GM19043 (cell line): Measurements from ENCODE around the gene IL4R.
"Not testable (repeated sequence)": the region's sequence is repeated elsewhere in the genome, so short reads cannot be mapped to it uniquely, and the experiment has no call there.

ENCODE experiments used
- ATAC-seq: cut with Tn5 transposase; IDR thresholded peaks from one replicate; pipeline ENCODE4 v1.9.1; 2021; ENCODE audit warnings: low read depth; ENCODE audit not compliant: unreplicated experiment

Gene IL4R

DNA sequence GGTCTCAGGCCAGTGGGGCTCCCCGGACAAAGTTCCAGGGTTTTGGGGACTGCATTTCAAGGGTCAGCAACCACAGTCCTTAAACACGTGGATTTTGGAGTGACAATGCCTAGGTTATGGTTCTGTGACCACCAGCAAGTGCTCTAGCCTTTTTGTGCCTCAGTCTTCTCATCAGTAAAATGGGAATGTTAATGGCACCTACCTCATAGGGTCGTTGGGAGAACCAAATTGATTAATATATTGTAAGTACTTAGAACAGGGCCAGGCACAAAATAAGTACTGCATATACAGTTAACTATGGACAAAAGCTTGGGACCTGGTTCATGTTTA, 13.8 kb downstream of the IL4R start:
- ATAC-seq, result no peak

DNA sequence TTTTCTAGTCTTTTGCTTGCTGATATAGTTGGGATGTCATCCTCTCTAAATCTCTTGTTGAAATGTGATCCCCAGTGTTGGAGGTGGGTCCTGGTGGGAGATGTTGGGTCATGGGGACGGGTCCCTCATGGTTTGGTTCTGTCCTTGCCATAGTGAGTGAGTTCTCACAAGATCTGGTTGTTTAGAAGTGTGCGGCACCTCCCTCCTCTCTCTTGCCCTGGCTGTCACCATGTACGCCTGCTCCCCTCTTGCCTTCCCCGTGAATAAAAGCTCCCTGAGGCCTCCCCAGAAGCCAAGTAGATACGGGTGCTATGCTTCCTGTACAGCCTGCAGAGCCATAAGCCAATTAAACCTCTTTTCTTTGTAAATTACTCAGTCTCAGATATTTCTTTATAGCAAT, 15.2 kb downstream of the IL4R start:
- ATAC-seq, result no peak

DNA sequence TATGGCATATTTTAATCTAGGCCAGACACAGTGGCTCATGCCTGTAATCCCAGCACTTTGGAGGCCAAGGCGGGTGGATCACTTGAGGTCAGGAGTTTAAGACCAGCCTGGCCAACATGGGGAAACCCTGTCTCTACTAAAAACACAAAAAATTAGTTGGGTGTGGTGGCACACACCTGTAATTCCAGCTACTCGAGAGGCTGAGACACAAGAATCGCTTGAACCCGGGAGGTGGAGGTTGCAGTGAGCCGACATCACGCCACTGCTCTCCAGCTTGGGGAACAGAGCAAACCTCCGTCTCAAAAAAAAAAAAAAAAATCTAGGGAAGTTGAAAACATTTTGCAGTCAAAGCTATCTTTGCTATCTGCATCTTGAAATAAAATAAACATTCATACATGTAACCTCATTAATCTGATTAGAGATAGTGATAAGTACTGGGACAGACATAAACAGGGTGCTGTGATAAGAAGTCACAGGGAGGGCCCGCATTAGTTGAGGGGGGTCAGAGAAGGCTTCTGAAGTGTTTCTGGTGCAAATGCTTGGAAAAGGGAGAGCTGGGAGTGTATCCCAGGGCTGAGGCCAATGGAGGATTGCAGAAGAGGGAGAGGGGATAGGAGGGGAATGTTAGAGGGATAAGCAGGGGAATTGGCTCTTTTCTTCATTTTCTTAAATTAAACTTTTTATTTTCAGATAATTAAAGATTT, 15.8 kb downstream of the IL4R start:
- ATAC-seq, result not testable (repeated sequence)

DNA sequence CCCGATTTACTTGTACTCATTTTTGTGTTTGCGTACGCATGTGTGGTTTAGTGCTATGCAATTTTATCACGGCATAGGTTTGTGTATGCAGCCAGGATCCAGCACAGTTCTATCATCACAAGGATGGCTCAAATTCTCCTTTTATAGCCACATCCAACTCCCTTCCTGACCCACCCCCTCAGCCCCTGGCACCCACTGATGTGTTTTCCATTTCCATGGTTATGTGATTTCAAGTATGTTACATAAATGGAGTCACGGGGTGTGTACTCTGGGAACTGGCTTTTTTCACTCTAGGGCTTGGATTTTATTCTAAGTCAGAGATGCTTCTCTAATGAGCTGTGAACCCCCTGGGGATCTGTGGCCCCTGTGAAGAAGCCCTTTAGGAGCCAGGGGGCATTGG, 16.8 kb downstream of the IL4R start:
- no peak for ATAC-seq

DNA sequence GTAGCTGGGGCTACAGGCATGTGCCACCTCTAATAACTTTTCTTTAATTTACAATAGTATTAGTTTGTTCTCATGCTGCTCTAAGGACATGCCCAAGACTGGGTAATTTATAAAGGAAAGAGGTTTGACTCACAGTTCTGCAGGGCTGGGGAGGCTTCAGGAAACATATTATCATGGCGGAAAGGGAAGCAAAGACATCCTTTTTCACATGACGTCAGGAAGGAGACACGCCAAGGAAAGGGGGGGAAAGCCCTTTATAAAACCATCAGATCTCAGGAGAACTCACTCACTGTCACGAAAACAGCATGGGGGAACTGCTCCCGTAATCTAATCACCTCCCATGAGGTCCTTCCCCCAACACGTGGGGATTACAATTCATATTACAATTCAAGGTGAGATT, 18.3 kb downstream of the IL4R start:
- no peak for ATAC-seq

DNA sequence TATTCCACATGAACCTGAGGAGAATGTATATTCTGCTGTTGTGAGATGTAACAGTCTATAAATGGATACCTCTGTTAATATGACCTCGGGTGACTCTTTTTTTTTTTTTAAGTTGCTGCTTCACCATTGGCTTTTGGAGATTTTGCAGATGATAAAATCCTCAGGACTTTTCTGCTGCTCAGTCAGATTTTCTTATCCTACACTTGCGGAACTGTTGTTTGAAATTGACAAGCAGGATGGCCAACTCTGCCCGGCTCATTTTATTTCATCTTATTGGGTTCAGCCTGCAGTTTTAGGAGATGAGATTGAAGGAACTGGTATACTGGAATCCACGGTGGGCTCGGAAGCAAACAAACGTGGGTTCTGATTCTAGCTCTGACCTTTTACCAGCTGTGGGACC, 19.3 kb downstream of the IL4R start:
- no peak for ATAC-seq

DNA sequence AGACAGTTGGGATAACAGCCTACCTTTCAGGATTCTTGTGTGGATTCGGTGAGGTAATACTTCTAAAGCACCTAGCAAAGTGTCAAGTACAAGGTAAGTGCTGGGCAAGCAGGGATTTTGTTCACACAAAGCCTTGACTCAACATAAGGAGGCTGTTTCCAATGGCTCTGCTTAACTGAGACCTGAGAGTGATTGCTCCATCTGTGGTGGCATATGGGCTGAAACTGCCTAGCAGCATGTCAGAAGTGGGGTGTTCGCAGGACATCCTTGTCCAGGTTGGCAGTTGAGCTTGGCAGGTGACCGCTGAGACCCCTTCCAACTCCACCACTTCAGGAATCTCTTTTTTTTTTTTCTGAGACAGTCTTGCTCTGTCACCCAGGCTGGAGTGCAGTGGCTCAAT, 19.8 kb downstream of the IL4R start:
- no peak for ATAC-seq

DNA sequence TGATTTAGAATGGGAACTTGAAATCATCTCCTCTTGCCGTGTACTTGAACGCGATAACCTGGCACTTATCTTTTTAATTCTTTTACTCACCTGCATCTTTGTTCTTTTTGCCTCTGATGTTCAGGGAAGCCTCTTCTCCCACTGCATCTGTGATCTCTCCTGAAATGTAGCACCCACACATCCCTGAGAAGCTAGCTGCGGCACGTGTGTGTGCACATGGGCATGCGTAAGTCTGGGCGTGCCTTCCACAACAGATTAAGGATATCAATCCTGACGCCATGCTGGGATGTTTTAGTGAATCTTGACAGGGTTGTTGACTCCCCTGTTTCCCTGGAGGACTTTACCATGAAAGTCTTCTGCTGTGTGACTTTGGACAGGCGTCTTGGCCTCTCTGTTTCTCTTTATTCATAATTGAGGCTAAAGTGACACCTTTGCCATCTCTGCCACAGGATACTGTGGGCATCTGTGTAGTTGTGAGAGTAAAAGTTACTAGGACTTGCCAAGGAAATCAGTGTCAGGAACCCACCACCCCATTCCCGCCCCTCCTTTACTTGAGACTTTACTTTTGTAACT, 20.5 kb downstream of the IL4R start:
- no peak for ATAC-seq

DNA sequence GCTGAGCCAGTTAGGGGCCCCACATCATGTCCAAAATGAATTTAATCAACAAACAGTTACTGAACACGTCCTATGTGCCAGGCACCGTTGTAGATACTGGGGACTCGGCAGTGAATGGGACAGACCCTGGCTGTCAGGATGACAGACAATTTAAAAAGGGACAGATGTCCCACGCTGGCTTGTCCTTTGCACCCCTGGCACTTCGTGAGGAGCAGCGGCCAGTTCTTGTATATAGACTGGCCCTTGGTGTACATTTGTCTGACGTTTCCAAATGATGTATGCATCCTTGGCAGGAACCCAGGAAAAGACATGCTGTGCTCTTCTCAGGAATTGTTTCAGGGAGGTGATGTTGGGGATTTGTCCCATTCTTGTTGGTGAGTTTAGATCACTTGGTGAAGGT, 21.1 kb downstream of the IL4R start:
- no peak for ATAC-seq

DNA sequence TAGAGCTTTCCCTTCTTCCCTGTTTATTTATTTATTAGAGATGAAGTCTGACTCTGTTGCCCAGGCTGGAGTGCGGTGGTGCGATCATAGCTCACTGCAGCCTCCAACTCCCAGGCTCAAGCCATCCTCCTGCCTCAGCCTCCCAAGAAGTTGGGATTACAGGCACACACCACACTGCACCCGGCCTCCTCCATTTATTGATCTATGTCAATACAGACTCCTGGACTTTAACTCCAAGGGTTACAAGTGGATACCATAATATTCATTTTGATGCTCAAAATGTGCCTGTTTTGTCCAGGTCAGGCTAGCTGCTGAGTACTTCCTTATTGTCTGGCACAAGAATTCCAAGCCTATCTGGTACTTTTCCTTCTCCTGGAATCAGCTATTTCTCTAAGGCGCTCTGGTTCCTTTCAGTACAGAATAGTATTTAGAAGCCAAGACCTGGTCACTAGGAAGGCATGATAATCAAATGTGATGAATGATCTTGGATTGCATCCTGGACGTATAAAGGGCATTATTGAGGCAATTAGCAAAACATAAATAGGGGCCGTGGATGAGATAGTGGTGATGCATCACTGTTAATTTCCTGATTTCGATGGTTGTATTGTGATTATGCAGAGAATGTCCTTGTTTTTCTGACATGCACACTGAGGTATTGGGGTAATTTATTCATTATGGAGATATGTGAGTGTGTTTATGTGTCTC, 21.7 kb downstream of the IL4R start:
- no peak for ATAC-seq

DNA sequence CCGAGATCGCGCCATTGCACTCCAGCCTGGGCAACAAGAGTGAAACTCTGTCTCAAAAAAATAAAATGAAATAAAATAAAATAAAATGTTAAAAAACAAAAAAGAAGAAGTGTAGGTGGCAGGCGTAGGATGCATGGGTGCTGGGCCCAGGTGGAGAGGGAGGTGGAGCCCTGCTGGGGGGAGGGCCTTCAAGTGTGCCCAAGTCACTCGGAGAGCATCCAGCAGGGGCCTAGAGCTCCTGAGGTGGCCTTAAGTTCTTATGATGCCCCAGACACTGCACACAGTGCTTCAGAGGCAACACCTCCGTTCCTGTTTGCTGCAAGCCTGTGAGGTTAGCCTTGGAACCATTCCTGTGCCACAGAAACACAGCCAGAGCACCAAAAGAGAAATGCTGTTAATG, 23.2 kb downstream of the IL4R start:
- ATAC-seq, result no peak

DNA sequence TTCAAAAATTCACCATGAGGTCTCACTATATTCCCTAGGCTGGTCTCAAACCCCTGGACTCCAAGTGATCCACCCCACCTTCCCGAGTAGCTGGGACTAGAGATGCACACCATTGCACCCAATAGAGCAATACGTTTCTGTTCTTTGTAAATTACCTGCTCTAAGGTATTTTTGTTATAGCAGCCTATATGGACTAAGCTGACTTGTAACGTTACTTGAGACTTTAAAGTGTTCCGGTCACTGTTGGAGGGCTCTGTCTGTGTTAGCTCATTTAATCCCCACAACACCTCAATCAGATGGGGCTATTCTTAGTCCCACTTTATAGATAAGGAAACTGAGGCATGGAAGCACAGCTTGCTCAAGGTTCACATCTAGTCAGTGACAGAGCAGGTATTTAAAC, 25.4 kb downstream of the IL4R start:
- ATAC-seq, result no peak

DNA sequence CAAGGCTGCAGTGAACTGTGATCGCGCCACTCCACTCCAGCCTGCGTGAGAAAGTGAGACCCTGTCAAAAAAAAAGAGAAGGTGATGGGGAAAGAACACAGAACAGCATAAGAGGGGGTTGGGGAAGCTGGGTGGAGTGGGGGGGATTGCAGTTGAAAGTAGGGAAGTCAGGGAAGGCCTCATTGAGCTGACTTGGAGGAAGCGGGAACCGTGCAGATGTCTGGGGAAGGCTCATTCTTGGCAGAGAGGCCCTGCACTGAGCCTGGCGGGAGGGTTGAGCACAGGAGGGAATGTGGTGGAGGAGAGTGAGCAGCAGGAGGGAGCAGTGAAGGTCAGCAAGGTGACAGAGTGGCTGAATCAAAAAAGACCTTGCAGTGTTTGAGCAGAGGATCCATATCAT, 26.9 kb downstream of the IL4R start:
- no peak for ATAC-seq

DNA sequence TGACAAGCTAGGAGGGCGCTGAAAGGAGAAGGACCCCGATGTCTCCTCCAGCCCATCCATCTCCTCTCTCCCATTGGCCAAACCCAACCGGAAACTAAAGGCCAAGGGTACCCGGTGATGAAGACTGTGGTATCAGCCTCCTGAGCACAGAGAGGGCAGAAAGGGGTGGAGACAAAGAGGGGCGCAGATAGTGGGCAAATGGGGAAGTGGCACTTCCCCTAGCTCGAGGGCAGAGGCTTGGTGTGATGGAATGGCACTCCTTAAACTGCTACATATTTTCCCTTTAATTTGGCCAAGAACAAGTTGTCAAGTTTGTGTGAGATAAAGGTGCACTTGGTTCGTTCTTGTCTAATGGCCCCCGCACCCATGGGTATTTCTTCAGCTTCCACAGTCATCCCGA, 27.8 kb downstream of the IL4R start:
- no peak for ATAC-seq

DNA sequence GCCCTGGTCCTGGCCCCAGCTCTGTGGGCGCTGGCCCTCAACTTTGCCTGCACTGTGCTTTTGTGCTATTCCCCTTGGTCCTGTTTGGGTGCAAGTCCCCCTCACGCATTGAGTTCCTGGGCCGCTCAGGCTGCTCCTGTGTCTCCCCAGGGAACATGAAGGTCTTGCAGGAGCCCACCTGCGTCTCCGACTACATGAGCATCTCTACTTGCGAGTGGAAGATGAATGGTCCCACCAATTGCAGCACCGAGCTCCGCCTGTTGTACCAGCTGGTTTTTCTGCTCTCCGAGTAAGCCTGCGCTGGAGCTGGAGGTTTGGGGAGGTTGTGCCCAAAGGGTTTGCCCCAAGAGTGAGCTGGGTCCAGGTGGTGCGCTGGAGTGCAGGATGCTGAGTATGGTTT, 28.2 kb downstream of the IL4R start:
- ATAC-seq, result no peak

DNA sequence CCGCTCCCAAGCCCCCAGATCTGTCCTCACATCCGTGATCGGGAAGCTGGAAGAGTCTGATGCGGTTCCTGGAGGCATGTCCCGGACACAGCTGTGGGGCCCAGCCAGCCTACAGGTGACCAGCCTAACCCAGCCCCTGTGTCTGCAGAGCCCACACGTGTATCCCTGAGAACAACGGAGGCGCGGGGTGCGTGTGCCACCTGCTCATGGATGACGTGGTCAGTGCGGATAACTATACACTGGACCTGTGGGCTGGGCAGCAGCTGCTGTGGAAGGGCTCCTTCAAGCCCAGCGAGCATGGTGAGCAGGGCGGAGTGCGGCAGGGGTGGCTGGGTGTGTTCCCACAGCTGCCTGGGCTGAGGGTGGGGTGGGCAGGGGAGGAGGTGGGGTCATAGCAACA, 30.9 kb downstream of the IL4R start:
- ATAC-seq, result no peak

DNA sequence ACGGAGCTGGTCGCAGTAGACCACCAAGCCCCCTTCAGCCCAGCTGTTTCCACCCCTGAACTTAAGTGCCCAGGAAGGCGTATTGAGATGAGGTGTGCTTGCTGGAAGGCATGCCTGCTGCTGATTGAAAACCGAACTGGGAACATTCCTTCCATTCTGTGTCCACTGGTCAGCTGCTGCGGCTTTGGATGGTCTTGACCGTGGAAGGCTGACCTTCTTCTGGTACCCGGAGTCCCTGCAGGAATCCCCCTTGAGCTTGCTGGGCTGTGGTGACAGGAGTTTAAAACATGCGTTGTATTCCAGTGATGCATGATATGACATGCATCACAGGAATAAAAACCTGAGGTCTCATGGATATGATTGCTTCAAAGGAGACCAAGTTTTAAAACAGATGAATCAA, 31.4 kb downstream of the IL4R start:
- no peak for ATAC-seq

DNA sequence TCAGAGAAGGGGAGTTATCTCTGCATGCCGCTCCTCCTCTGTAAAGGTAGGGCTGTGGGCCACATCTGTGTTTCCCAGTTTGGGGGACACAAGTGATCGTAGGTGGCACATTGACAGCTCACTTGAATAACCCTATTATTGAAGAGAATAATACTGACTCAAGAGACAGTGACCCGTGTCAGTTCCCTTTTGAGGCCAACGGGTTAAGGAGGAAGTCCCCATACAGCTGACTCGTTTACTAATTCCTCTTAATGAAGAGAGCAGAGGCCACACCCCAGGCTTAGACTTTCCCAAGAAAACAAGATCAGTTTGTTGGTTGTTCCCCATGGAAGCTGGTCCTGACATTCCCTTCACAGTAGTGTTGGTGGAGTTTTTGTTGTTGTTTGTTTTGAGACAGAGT, 33.0 kb downstream of the IL4R start:
- no peak for ATAC-seq

DNA sequence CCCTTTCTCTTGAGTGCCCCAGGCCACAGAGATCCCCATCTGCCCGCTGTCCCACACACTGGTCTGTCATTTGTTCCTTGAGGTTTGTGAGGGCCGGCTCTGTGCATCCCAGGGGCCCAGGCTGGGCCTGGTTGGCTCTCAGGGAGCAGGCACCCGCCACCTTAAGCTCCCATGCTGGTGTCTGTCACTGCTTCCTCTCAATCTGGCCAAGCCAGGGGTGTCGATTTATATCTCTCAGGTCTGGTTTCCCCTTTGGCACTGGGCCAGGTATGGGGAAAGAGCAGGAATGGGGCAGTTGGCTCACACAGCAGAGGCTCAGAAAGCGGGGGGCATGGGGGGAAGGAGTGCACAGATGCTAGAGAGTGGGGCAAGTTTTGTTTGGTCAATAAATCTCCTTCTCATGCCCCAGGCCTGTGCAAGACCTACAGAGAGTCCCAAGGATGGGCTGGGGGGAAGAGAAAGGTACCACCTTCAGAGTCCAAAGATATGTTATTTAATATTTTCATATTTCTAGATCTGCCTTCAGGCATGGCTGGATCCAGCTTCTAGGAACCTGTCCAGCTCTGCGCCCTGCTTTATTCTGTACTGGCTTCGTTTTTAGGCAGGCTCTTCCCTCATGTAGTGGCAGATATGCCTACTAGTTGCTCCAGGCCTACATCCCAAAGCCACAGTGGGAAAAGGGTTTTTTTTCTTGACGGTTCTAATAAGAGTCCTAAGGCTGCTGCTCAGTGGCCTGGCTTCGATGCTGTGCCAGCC, 34.3 kb downstream of the IL4R start:
- no peak for ATAC-seq

DNA sequence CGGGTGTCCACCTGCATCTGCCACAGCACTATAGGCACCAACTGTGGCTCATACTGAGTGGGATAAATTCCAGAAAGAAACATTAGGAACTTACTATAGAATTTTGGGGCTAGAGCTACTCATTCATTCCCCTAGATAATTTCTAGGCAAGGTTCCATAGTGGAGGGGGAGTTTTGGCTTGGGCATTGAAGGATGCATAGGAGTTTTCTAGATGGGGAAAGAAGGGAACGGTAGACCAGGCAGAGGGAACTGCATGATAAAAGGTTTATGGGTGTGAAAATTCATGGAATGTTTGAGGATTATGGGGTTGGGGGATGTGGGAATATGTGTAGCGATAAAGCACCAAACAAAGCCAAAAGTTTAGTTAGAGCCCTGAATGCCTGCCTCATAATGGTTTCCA, 35.5 kb downstream of the IL4R start:
- no peak for ATAC-seq

DNA sequence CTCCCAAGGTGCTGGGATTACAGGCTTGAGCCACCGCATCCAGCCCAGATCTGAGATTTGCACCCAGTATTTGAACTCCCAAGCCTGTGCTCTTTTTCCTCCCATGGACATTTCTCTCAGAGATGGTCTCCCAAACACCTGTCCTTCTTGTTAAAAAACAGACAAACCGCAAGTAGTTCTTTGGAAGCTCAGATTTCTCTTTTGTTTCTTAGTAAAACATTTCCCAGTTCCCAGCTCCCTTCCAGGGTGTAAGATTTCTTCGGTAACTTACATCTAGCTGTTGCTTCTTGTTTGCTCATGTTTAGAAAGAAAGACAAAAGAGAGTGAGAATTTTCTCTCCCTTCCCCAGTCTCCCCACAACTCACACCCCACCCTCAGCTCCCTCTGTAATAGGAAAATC, 36.2 kb downstream of the IL4R start:
- no peak for ATAC-seq

DNA sequence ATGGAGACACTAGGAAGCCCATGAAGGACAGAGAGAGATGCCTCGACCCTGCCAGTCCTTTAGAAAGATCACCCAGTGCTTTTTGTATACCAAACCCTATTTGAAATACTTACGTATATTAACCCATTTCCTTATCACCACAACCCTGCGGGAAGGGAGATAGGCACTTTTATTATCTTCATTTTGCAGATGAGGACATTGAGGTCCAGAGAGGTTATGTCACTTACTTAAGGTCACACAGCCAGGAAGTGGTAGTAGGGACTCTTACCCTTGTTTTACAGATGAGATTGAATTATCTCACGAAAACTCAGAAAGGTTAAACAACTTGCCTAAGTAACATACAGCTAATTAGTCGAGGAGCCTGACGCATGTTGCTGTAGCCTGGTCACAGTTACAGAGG, 38.2 kb downstream of the IL4R start:
- no peak for ATAC-seq
